GM19240 (cell line): ENCODE results near the gene UBE2G2.

ENCODE experiments used
- DNase-seq: peaks from one replicate; pipeline ENCODE4 v3.0.0; 2011; ENCODE audit warnings: low spot score; ENCODE audit not compliant: insufficient read length

The UBE2G2 gene

GRCh38 chr21:44765231-44766013 lies 36.2 kb downstream of the UBE2G2 start:
- DNase-seq: no peak

DNA sequence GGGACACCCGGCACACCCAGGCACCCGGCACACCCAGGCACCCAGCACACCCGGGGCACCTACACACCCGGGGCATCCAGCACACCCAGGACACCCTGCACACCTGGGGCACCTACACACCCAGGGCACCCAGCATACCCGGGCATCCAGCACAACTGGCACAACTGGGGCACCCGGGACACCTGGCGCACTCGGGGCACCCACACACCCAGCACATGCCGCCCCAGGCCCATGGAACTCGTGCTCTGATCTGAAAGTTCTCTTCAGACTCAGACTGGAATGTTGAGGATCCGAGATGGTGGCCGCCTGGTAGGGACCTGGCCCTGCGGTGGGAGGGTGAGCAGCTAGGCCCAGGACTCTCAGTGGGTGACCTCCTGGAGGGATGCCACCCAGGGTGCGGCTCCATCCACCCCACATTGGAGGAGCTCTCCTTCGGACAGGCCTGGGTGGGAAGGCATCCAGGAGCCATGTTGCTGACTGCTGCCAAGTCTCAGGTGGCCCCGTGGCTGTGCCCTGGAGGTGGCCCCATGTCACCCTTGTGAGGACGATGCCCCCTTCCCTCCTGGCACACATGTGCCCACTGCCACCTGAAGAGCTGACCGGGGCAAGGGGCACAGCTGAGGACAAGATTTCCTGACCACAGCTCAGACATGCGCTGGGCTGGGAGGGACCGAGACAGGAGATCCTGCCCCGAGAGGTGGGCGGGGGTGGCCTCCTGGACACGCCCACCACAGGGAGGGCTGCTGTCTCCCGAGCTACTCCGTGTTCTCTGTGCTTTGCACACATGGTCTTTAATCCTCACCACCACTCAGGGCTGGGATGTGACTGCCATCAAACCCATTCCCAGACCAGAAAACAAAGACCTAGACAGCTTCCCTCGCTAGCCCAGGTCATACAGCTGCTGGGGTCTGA lies 37.0 kb downstream of the UBE2G2 start:
- no peak for DNase-seq

DNA sequence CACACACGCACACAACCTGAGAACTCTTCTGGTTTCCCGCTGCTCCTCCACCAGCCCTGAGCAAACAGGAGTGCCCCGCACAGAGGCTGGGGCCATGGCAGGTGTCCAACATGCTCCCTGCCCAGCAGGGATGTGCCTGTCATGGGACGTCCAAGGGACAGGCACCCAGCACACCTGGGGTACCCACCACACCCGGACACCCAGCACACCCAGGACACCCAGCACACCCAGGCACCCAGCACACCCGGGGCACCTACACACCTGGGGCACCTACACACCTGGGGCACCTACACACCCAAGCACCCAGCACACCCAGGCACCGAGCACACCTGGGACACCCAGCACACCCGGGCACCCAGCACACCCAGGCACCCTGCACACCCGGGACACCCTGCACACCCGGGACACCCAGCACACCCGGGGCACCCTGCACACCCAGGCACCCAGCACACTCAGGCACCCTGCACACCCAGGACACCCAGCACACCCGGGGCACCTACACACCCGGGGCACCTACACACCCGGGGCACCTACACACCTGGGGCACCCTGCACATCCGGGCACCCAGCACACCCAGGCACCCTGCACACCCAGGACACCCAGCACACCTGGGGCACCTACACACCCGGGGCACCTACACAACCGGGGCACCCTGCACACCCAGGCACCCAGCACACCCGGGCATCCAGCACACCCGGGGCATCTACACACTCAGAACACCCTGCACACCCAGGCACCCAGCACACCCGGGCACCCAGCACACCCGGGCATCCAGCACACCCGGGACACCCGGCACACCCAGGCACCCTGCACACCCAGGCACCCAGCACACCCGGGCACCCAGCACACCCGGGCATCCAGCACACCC lies 37.9 kb downstream of the UBE2G2 start:
- DNase-seq: no peak

DNA sequence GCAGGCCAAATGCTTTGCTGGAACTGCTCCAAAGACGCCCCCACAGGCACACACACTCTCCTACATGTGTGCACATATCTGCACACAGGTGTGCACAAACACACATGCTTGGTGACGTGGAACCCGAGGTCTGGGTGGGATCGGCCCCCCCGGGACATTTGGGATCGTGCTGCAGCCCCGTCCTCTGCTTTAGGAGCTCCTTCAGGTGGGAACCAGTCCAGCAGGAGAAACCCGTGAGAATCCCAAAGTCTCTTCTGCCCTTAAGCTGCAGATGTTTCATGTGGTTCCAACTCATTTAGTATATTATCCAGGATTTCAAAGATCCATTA lies 38.6 kb downstream of the UBE2G2 start:
- no peak for DNase-seq

DNA sequence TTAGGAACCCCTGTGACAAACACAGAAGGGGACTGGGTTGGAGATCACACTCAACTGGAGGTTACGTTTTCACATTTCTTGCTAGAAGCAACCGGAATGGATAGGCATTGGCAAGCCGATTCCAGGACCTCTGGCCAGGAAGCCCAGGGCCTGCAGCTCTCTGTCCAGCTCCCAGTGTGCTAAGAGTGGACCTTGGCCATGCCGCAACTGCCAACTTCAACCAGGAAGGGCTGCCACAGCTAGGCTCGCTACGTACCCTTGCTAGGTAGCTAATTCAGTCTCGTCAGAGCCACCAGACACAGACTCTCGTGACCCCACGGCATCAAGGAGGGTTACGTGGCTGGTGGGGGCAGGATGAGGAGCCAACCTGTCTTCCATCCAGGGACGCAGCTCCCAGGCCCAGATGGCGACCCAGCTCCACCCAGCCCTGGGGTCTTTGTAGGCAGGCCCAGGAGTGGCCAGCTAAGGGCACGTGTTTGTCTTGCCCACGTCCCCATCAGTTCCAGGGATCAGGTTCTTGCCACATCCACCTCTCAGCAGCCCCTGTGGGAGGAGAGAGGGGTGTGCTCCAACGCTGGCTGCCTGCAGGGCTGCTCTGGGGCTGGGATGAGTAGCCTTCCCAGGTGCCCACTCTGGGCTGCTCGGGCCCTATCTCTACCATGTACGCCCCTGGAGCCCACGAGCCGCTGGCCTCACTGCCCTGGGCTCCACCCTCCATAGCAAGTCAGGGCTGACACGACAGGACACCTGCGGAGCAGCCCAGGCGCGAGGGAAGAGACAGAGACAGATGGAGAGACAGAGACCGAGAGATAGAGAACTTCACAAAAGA lies 39.2 kb downstream of the UBE2G2 start:
- no peak for DNase-seq

- DNase-seq: no peak
Measured at GRCh38 chr21:44761747-44762208, 39.8 kb downstream of the UBE2G2 start.

DNA sequence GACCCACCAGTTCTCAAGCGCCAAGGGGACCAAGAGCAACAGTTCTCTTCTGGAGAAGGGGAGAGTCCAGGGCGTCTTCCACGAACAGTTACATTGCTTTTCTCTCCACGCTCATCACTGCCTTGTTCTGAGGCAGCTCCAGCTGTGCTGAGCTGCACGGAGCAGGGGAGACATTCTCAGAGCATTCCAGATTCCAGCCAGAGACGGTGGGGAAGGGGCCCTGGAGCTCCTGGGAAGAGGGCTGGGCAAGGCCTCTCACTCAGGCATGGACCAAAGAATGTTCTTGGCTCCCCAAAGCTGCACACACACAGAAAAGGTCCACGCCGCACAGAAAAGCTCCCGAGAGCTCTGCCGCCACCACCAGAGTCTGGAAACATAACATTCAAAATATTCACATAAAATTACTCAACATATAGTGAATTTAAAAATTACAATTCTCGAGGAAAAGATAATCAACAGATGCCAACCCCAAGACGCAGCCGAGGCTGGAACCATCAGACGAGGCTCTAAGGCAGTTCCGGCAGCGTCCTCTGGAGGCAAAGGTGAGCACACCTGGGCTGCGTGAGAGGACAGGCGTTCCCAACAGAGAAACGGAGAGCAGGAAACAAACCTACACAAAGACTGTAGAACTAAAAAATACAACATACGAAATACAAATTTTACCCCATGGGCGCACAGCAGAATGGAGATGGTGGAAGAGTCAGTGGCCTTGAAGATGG lies 40.5 kb downstream of the UBE2G2 start:
- DNase-seq: no peak

DNA sequence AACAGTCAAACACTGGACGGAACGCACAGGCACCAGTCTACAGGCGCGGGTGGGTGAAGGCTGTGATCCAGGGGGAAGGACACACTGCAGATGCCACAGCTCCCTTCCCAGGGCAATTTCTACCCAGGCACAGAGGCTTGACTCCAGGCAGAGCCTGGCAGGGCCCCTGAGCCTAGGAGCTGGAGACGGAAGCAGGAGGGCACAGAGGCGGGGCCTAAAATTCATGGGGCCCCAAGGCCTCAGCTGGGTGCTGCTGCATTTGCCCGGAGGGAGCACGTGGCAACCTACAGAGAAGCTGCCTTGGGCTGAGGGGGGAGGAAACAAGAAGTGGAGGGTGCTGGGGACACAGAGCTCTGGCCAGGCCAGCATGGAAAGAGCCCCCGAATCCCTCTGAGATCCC lies 41.2 kb downstream of the UBE2G2 start:
- DNase-seq: no peak

GRCh38 chr21:44759628-44760285 lies 41.9 kb downstream of the UBE2G2 start:
- DNase-seq: no peak

GRCh38 chr21:44758781-44759627 lies 42.6 kb downstream of the UBE2G2 start:
- DNase-seq: no peak

- no peak for DNase-seq
Measured at GRCh38 chr21:44758141-44758561, 43.5 kb downstream of the UBE2G2 start.

- DNase-seq: no peak
Measured at GRCh38 chr21:44757731-44758130, 43.9 kb downstream of the UBE2G2 start.

GRCh38 chr21:44756423-44757185 lies 45.0 kb downstream of the UBE2G2 start:
- no peak for DNase-seq

DNA sequence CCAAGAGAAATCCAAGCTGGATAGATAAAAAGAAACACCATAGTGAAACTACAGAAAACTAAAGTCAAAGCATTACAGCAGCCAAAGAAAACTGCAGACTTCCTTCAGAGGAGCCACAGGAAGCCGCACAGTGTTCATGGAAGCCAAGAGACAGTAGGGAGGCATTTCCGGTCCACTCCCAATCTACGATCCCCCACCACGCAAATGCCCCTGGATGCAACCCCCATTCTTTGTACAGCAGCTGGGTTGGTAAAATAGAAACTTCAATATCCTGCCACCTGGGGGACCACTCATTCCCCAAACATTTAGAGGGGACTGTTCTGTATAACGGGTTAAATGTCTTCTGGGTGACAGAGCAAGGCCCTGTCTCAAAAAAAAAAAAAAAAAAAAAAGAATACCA lies 46.4 kb downstream of the UBE2G2 start:
- DNase-seq: no peak

GRCh38 chr21:44753357-44753756 lies 48.3 kb downstream of the UBE2G2 start:
- no peak for DNase-seq

- no peak for DNase-seq
Measured at GRCh38 chr21:44752671-44753235, 48.9 kb downstream of the UBE2G2 start.
